Spleen (tissue), 3 donors: Measurements from ENCODE around the gene MATR3.

ENCODE experiments used
- POLR2A ChIP-seq, 3 donors: fragments of 450-650 bp; IDR thresholded peaks; one replicate each; pipeline ENCODE4 v1.5.1; 2017; ENCODE audit warnings: antibody characterized with exemption in 3 of 3, mild to moderate bottlenecking in 1 of 3
- POLR2AphosphoS5 ChIP-seq, 3 donors: sonication (generic); formaldehyde crosslinking; IDR thresholded peaks; one replicate each; pipeline ENCODE4 v1.5.1; 2017; ENCODE audit warnings: antibody characterized with exemption in 3 of 3

- TF ChIP-seq POLR2A (IDR thresholded peaks at IDR 0.05) (no peak), POLR2AphosphoS5 (IDR thresholded peaks at IDR 0.05) (no peak)
Measured at GRCh38 chr5:139301808-139302499, 8.4 kb downstream of the MATR3 start.
